HepG2 (cell line): ENCODE data around the gene NDUFS7. TPM values are rescaled to one million over a fixed set of nuclear protein-coding genes. Genes with fewer than 3 reads are reported as not detected.

Experiments used
- IKZF4 ChIP-seq: sonication (generic); formaldehyde crosslinking; IDR thresholded peaks from 2 replicates; pipeline ENCODE4 v1.5.1; 2020; ENCODE audit warnings: borderline replicate concordance, mild to moderate bottlenecking, low read depth, missing genetic modification reagents; ENCODE audit errors: not compliant biosample characterization
- KLF12 ChIP-seq: sonication (generic); formaldehyde crosslinking; IDR thresholded peaks from 2 replicates; pipeline ENCODE4 v1.4.0; 2020; ENCODE audit warnings: missing genetic modification reagents, borderline replicate concordance
- NCOA2 ChIP-seq: sonication (generic); formaldehyde crosslinking; IDR thresholded peaks from 2 replicates; pipeline ENCODE4 v1.8.0; 2022; ENCODE audit warnings: inconsistent platforms
- NCOA5 ChIP-seq: sonication (generic); formaldehyde crosslinking; IDR thresholded peaks from 2 replicates; pipeline ENCODE4 v1.4.0; 2020; ENCODE audit warnings: missing genetic modification reagents
- NFRKB ChIP-seq: fragments of 450-650 bp; IDR thresholded peaks from 2 replicates; pipeline ENCODE4 v1.6.1; 2017
- NR2F1 ChIP-seq, 2 experiments: fragments of 450-650 bp in 1 of 2; formaldehyde crosslinking in 1 of 2; IDR thresholded peaks; 2 replicates each; pipeline versions ENCODE4 v1.5.0 to v1.6.1; 2016 to 2020; ENCODE audit warnings: mild to moderate bottlenecking in 1 of 2, missing compliant biosample characterization in 1 of 2, missing genetic modification reagents in 1 of 2, moderate library complexity in 1 of 2
- PLSCR1 ChIP-seq: sonication (generic); formaldehyde crosslinking; IDR thresholded peaks from 2 replicates; pipeline ENCODE4 v1.5.0; 2020; ENCODE audit warnings: missing genetic modification reagents, mild to moderate bottlenecking, borderline replicate concordance
- RFX3 ChIP-seq: IDR thresholded peaks from 2 replicates; pipeline ENCODE4 v1.6.1; 2016; ENCODE audit warnings: missing biosample characterization, missing genetic modification reagents
- SIX1 ChIP-seq: sonication (generic); formaldehyde crosslinking; IDR thresholded peaks from 2 replicates; pipeline ENCODE4 v1.4.0; 2020; ENCODE audit warnings: missing genetic modification reagents, borderline replicate concordance
- SMAD1 ChIP-seq: sonication (generic); formaldehyde crosslinking; IDR thresholded peaks from 2 replicates; pipeline ENCODE4 v1.4.0; 2020; ENCODE audit warnings: missing genetic modification reagents, low read depth, mild to moderate bottlenecking, borderline replicate concordance
- TFAP4 ChIP-seq: sonication (generic); IDR thresholded peaks from 2 replicates; pipeline ENCODE4 v1.6.1; 2016; ENCODE audit warnings: low read depth, borderline replicate concordance
- USF2 ChIP-seq, 2 experiments: sonication (generic) in 1 of 2; formaldehyde crosslinking in 1 of 2; IDR thresholded peaks; 2 replicates each; pipeline versions ENCODE4 v1.5.1 to v1.6.1; 2011 to 2020; ENCODE audit warnings: borderline replicate concordance in 1 of 2, low read depth in 1 of 2, low read length in 1 of 2, mild to moderate bottlenecking in 1 of 2, missing genetic modification reagents in 1 of 2, moderate library complexity in 1 of 2
- ZFP90 ChIP-seq: sonication (generic); formaldehyde crosslinking; IDR thresholded peaks from 2 replicates; pipeline ENCODE4 v1.8.0; 2022; ENCODE audit warnings: missing genetic modification reagents, mild to moderate bottlenecking, inconsistent platforms, borderline replicate concordance
- ZNF354B ChIP-seq: sonication (generic); formaldehyde crosslinking; IDR thresholded peaks from 2 replicates; pipeline ENCODE4 v1.8.0; 2022; ENCODE audit warnings: mild to moderate bottlenecking, missing genetic modification reagents
- ZNF430 ChIP-seq: sonication (generic); formaldehyde crosslinking; IDR thresholded peaks from 2 replicates; pipeline ENCODE4 v1.9.0; 2021; ENCODE audit warnings: mild to moderate bottlenecking, missing genetic modification reagents
- ZNF607 ChIP-seq: sonication (generic); formaldehyde crosslinking; IDR thresholded peaks from 2 replicates; pipeline ENCODE4 v1.5.1; 2020; ENCODE audit warnings: missing genetic modification reagents, mild to moderate bottlenecking, borderline replicate concordance
- ZNF646 ChIP-seq: sonication (generic); formaldehyde crosslinking; IDR thresholded peaks from 2 replicates; pipeline ENCODE4 v1.9.0; 2021; ENCODE audit warnings: mild to moderate bottlenecking, missing genetic modification reagents
- ZNF766 ChIP-seq: sonication (generic); formaldehyde crosslinking; IDR thresholded peaks from 2 replicates; pipeline ENCODE4 v1.5.0; 2020; ENCODE audit warnings: missing genetic modification reagents, borderline replicate concordance
- polyA plus RNA-seq, 8 experiments: library from polyadenylated mRNA; depleted of rRNA in 3 of 8; stranded (reverse) in 7 of 8; unstranded in 1 of 8; fragments of >200 nt; fragmentation: Illumina TruSeq in 4 of 8; extraction: Trizol in 4 of 8; gene quantifications; 2 replicates each; pipeline versions ENCODE4 v1.2.1 to v1.2.3, GENCODE V29; 2011 to 2016; ENCODE audit warnings: low read depth in 4 of 8, missing spikeins in 1 of 8, mixed read lengths in 1 of 8; ENCODE audit not compliant: insufficient read depth in 1 of 8
- total RNA-seq, 5 experiments: library from RNA; depleted of rRNA; stranded (reverse); fragments of >200 nt; fragmentation: Illumina TruSeq; extraction: Trizol; gene quantifications; 2 replicates each; pipeline ENCODE4 v1.2.3, GENCODE V29; 2016; ENCODE audit warnings: low read depth in 1 of 5

NDUFS7 gene
- total and polyA plus RNA-seq, 2 of the 13 experiments (the other 11 are each of a cell fraction or from before 2014, with no cell fraction given): 34.3 to 66.9 TPM

GRCh38 chr19:1373534-1374249, 10.0 kb upstream of the NDUFS7 start (continued):
- no peak for TF ChIP-seq NFRKB
- TF ChIP-seq IKZF4: no peak
- no peak for TF ChIP-seq ZNF646 (CRISPR knock-in tag)
- peak; percentile 95 for TF ChIP-seq ZNF354B
- TF ChIP-seq NCOA2 (CRISPR knock-in tag): peak; percentile 85
- 0 out of 2 replicates have a peak, but pooled peaks have one; percentile 7 for TF ChIP-seq ZNF607 (CRISPR knock-in tag)
- peak; percentile 96 for TF ChIP-seq TFAP4
- peak; percentile 69; the same call in 1 of the 2 replicates for TF ChIP-seq ZNF430 (CRISPR knock-in tag)
- no peak for TF ChIP-seq RFX3 (CRISPR knock-in tag)
- 0 out of 2 replicates have a peak, but pooled peaks have one; percentile 73 for TF ChIP-seq ZNF766 (CRISPR knock-in tag)
- TF ChIP-seq PLSCR1 (CRISPR knock-in tag): no peak
- peak; percentile 95 for TF ChIP-seq ZFP90 (CRISPR knock-in tag)
- no peak for TF ChIP-seq NCOA5 (CRISPR knock-in tag)
- peak; percentile 64; the same call in 1 of the 2 replicates for TF ChIP-seq KLF12
- peak; percentile 60; the same call in 1 of the 2 replicates for TF ChIP-seq SIX1
- TF ChIP-seq SMAD1 (CRISPR knock-in tag): no peak
- no peak for TF ChIP-seq USF2 (IDR thresholded peaks at IDR 0.05; ENCODE audit: low read depth, low read length)
- TF ChIP-seq USF2 (CRISPR knock-in tag; IDR thresholded peaks at IDR 0.05; ENCODE audit: borderline replicate concordance): no peak; the same call in 1 of the 2 replicates
- TF ChIP-seq NR2F1 (CRISPR knock-in tag; IDR thresholded peaks at IDR 0.05): peak; percentile 45 to 56; a peak in 2 of 4 replicates
